ENCODE data around the gene KRTAP10-10.

DNA sequence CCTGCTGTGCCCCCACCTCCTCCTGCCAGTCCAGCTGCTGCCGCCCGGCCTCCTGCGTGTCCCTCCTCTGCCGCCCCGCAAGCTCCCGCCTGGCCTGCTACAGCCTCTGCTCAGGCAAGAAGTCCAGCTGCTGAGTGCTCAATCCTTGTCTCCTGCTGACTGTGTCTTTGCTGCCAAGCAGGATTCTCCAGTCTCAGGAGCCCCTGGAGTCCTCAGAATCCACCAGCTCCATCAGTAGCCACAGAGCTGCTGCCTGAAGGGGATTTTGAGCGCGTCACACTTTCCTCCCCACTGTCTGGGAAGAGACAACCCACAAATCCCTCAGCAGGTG is 10.0 kb downstream of the KRTAP10-10 start:
- no peak for TF ChIP-seq CTCF (IDR thresholded peaks at IDR 0.05)
- no peak for TF ChIP-seq POLR2A (IDR thresholded peaks at IDR 0.05)
